ENCODE measurements around the gene CMAS.
"Not testable (repeated sequence)": the region's sequence is repeated elsewhere in the genome, so short reads cannot be mapped to it uniquely, and the experiment has no call there.

Gene CMAS

DNA sequence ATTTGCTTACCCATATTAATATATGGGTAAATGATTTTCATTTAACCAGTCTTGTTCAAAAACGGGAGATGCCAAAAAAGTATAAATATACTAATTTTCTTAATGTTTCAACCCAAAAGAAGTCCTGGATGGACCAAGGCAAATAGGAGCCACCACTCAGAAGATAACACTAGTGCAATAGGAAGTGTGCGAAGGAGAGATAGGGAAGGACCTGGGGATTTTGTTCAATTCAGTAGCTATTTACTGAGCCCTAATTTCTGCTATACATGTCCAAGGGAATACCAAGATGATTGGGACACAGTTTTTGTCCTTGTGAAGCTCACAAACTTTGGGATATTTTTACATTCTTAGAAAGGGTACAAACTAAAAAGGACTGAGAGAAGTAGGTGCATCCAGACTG, 1.5 kb downstream of the CMAS start:
- no peak for DNase-seq (ENCODE audit: low read depth)

DNA sequence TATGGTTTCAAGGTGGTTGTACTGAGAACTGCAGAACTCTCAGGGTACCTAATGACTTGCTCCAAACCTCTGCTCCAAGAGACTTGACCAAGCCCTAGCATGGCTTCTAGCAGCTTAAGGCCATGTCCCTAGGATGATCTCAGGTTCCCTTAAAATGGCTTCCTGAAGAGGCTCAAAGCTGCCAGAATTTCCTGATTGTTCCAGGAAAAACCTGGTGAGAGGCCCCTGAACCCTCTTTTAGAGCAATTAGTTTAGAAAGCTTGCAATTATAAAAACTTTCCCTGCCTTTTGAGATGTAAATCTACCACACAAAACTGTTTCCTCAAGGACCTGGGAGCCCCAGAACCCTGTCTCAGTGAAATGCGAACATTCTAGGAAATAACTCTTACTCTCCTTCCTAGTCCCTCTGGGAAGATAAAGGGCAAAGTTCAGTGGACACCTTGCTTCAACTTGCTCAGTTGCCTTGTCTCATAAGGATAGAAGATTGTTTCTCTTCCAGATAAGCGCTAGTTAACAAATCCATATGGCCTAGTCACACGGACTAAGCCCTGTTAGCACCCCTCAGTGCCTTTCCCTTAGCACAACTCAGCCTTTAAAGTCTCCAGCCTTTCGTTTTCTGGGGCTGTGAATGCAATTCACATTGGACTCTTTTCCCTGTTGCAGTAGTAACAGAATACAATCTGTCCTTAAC, 2.5 kb downstream of the CMAS start:
- no peak for DNase-seq (ENCODE audit: low read depth)

DNA sequence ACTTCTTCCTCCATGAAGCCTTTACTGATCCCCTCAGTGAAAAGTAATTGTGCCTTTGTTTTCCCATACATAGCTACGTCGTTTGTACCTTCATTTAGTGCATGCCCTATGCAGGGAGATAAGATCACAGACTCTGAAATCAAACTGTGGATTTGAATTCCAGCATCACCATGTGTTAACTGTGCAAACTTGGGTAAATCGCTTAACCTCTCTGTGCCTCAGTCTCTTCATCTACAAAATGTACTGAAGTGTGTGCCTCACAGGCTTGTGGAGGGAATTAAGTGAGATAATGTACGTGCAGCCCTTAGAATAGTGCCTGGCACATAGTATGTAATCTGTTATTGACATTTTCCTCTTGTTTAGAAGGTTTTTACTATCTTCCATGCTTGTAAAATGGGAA, 4.1 kb downstream of the CMAS start:
- no peak for DNase-seq (ENCODE audit: low read depth)

DNA sequence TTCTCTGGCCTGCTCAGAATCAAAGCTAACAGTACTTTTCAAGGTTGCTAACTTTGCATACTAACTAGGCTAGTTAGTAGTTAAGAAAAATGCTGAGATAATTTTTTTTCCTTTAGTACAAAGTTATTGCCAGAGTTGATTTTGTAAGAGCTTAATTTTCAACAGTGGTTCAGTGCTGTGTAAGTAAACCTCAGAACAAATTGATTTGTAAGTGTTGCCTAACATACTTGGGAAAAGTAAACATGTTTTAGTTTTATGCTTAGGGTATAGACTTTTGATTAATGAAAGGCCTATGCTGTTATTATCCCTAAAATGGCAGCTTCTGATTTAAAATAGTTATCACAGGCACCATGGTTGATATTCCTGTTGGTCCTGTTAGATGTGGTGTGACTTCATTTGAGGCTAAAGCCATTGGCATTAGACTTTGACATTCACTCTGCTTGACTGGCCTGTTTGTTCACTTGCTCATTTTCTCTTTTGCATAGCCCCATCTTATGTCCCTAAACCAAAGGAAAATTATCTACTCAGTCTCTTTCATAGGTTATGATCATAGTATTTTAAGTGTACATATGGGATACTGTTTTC, 5.2 kb downstream of the CMAS start:
- DNase-seq (ENCODE audit: low read depth): no peak

DNA sequence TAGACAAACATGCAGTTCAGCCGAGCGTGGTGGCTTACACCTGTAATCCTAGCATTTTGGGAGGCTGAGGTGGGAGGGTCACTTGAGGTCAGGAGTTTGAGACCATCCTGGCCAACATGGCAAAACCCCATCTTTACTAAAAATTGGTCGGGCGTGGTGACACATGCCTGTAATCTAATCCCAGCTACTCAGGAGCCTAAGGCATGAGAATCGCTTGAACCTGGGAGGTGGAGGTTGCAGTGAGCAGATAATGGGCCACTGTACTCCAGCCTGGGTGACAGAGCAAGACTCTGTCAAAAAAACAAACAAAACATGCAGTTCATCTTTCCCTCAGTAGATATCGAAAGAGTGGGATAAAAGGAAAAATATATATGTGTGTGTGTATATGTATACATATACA, 7.0 kb downstream of the CMAS start:
- not testable (repeated sequence) for DNase-seq (ENCODE audit: low read depth)

DNA sequence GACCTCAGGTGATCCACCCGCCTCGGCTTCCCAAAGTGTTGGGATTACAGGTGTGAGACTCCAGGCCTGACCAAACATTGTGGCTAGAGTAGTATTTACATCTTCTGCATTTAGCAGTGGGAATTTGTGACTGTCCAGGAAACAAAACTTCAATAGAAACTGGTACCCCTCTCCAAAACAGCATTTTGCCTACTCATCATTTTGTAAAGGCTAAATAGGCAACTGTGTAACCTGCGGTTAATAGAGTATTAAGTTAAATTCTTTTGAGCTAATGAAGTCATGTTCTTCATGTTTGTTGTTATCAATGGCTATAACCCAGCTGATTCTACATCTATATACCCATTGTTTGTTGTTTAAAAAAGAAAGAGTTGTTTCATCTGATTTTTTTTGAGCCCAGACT, 8.1 kb downstream of the CMAS start:
- no peak for DNase-seq (ENCODE audit: low read depth)

DNA sequence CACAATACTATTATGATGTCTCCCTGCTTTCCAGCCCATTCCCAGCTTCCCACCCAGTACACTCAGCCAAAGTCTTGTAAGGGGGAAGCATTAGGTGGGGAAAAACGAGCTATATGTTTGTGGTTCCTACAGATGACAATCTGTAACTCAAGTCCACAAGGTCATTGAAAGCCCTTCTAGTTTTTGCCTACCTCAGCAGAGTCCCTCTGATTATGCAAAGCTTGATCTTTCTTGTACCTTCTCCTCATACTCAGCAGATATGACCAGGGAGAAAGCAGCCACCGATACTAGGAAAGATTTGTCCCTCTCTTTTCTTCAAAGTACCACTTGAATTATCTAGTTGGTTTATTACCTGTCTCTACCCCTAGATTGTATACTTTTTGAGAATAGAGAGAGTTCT, 10.6 kb downstream of the CMAS start:
- DNase-seq (ENCODE audit: low read depth): no peak

DNA sequence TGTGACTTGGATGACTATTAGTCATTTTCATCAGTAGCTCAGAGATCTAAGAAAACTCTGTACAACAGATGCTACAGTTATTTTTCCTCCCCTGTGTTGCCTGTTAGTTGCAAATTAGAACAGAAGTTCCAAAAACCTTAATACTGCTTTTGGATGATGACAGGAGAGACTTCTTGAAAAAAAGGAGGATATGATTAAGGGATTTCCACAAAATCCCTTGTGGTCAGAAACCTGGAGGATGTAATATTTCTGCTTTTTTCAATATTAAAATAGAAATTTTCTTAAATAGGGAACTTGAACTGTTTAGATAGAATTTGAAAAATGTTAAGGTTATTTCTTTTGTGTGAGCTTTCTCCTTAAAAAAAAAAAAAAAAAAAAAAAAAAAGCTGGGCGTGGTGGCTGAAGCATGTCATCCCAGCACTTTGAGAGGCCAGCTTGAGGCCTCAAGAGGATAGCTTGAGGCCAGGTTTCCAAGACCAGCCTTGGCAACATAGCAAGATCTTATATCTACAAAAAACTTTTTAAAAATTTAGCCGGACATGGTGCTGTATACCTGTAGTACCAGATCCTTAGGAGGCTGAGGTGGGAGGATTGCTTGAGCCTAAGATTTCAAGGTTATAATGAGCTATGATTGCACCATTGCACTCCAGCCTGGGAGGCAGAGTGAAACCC, 14.1 kb downstream of the CMAS start:
- DNase-seq (ENCODE audit: low read depth): no peak

DNA sequence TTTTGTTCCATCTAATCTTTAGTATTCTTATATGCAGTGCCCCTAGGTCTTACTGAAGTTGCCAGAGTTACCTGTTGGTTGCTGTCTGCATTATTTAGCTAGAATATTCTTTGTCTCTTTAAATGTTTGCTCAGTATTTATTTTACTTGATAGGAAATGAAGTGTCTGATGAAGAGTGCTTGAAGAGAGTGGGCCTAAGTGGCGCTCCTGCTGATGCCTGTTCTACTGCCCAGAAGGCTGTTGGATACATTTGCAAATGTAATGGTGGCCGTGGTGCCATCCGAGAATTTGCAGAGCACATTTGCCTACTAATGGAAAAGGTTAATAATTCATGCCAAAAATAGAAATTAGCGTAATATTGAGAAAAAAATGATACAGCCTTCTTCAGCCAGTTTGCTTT, 18.9 kb downstream of the CMAS start:
- no peak for DNase-seq (ENCODE audit: low read depth)

DNA sequence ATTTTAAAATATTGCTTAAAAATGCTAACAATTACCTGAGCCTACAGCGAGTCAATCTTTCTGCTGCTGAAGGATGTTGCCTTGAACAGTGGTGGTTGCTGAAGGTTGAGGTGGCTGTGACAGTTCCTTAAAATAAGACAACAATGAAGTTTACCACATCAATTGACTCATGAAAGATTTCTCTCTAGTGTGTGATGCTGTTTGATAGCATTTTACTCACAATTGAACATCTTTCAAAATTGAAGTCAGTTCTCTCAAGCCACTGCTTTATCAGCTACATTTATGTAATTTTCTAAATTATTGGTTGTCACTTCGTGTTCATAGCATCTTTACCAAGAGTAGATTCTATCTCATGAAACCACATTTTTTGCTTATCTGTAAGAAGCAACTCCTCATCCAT, 20.3 kb downstream of the CMAS start:
- DNase-seq (ENCODE audit: low read depth): no peak

DNA sequence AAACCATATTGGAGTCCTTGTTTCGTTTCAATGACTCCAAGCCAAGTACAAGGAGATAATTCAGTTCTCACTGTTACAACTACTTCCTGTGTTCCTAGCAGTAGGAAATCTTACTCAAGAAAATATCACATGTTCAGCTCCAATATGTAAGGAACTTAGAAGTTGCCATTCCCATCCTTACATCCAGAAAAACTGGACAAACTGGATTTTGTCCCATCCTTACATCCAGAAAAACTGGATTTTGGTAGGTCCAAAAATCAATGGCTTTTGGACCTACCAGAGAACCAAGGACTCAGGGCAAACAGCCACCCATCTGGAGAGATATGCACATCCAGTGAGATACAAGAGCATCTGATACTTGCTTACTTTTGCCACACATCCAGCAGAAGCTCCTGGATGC, 23.8 kb downstream of the CMAS start:
- no peak for DNase-seq (ENCODE audit: low read depth)

DNA sequence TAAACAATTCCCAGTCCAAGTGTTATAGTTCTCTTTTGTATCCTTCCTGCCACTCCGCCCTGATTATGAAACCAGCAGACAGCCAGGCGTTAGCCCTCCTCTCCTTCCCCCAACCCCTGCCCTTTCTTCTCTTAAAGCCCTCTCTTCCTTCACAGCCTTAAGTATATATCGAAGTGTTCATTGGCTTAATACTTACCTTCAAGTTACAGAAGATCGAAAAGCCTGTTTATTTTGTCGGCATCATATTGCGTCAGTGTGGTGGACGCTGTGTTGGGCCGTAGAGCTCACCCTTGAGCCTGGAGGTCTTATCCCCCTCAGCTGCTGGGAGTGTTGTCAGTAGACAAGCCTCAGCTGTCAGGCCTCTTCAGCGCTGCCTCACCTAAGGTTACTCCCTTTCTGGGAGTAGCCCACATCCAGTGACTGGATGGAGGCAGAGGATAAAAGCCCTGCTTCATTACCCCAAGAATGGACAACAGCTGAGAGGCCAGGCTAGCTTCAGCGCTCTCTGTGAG, 36.2 kb downstream of the CMAS start:
- DNase-seq (ENCODE audit: low read depth): no peak

DNA sequence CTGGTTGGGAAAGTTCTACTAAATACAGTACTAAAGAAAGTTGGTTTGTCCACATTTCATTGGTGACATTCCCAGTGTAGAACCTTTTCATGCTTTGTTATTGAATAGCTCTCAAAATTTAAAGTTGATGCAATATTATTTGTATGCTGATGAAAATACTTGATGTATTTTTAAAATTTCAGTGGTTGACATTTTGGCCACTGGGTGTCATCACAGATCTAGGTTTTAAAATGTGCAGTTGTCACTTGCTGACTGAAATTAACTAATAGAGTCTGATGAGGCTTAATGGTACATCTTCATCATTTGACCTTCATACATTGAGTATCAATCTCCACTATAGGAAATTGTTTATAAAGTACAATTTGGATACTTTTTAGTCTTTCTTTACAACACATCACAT, 37.1 kb downstream of the CMAS start:
- no peak for DNase-seq (ENCODE audit: low read depth)

DNA sequence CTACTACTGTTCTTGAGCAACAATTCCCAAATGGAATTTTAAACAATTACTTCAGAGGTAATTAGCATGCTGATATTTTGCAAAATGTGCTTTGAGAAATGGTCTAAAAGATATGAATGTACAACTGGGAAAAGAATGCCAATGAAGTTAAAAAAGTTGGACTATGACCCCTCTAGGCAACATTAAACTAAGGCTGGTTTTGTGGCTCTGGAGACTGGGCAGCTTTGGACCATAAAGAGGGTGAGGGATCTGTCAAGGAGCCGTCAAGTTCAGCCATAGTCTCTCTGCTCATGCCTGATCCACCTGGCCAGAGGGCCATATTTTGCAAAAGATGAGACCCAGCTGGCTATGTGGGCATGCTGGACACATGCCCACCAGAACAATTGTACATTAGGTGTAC, 38.8 kb downstream of the CMAS start:
- DNase-seq (ENCODE audit: low read depth): no peak

DNA sequence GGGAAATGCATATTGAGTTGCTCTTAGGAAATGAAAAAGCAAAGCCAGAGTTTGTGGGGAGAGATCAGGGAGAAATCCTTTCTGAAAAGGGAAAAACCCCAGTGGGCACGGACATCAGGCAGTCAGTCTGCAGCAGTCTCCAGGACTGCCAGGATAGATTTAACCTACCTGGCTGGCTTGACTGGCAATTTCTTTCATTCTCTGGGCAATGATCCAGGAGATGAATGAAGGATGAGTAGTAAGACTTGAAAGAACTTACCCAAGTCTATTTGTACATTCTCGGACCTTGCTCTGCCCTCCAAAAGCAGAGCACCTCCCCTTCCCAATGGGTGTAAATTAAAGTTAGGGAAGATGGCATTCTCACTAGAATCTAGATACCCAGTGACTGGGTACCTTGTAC, 42.9 kb downstream of the CMAS start:
- DNase-seq (ENCODE audit: low read depth): no peak

DNA sequence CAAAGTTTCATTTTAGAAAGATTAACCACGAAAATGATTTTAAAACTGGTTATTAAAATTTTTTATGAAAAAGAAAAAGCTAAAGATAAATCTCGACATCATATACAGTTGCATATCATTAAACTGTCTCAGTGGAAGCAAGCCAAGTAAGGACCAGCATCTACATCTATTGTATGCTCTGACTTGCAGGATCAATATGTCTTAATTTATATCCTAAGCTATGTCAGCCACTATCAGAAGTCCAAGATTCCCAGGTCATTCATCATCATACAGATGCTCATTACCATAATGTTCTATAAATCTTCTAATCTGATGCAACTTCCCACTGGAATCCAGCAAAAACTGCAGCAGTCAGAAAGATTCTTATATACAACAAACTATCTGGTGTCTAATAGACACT, 43.5 kb downstream of the CMAS start:
- DNase-seq (ENCODE audit: low read depth): no peak

DNA sequence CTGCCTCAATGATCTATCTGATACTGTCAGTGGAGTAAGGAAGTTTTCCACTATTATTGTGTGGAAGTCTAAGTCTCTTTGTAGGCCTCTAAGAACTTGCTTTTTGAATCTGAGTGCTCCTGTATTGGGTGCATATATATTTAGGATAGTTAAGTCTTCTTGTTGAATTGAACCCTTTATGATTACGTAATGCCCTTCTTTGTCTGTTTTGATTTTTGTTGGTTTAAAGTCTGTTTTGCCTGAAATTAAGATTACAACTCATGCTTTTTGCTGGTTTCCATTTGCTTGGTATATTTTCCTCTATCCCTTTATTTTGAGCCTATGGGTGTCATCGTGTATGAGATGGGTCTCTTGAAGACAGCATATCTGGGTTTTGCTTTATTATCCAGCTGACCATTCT, 53.0 kb downstream of the CMAS start:
- DNase-seq (ENCODE audit: low read depth): not testable (repeated sequence)

DNA sequence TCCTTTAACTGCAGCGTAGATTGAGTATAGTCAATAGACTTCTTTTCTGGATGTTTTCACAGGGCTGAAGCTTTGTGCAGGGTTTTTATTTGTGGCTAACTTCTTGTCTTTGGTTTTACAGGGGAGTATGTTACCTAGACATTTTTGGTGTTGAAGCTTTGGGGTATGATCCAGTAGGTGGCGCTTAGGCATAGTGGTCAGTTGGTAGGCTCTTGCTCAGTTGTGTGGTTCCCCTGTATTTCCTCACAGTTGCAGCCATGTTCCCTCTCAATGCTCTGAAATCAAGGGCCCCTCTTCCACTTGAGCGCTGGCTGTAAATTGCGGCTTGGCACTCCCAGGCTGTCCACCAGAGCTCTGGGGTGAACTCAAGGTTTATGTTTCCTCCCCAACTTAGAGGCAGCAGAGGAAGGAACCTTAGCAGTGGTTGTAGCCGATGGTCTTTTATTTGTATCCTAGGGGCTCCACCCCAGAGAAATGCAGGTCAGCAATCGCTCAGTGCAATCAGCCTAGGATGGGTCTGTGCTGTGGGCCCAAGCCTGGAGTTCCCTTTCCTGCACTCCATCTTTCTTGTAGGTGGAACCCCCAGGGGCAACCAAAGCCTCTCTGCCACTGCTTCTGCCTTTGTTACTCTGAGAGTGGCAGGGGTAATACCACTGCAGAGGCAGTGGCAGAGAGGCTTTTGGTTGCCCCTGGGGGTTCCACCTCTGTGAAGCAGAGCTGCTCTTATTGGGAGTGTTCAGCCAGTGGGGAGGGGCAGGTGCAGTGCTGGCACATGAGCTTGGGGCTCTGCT, 55.1 kb downstream of the CMAS start:
- DNase-seq (ENCODE audit: low read depth): no peak

DNA sequence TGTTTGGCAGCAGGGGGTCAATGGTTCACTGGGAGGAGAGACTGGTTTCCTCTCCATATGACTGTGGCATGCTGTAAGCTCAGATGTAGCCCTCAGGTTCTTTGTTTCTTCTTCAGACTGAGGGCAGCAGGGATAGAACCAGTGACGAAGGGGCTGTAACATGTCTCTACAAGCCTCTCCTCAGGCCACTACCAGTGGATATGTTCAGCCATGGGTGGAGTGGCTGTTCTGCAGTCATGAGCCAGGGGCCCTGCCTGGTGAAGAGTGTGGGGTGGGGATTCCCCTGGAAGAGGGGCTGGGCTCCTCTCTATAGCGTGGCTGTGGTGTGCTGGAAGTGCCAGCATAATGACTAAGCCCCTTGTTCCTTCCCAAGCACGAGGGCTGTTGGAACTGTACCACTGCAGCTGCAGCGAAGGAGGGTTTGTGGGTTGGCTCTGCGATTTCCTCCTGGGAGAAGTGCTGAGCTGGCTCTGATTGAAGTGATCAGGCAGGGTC, 55.8 kb downstream of the CMAS start:
- no peak for DNase-seq (ENCODE audit: low read depth)

DNA sequence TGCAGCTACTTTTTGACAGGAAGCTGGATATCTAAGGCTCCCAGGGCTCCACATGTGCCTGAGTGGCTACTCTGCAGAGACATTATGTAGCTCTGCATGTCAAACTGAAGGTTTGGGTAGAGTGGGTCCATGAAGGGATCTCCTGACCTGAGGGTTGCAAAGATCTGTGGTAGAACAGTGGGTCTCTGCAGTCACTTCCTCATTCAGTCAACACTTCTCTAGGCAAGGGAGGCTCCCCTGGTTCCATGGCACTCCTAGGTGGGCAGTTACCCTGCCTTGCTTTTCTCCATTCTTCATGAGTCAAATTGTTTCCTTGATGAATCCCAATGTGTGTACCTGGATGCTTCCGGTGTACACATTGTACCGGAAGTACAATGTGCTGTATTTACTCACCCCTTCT, 57.4 kb downstream of the CMAS start:
- no peak for DNase-seq (ENCODE audit: low read depth)

DNA sequence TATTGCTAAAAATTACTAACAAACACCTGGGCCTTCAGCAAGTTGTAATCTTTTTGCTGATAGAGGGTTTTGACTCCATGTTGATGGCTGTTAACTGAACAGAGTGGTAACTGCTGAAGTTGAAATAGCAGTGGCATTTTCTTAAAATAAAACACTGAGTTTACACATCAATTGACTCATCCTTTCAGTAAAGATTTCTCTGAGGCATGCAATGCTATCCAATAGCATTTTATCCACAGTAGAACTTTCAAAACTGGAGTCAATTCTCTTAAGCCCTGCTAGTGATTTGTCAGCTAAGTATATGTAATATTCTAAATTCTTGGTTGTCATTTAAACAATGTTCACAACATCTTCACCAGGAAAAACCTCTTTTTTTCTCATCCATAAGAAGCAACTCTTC, 59.5 kb downstream of the CMAS start:
- no peak for DNase-seq (ENCODE audit: low read depth)

DNA sequence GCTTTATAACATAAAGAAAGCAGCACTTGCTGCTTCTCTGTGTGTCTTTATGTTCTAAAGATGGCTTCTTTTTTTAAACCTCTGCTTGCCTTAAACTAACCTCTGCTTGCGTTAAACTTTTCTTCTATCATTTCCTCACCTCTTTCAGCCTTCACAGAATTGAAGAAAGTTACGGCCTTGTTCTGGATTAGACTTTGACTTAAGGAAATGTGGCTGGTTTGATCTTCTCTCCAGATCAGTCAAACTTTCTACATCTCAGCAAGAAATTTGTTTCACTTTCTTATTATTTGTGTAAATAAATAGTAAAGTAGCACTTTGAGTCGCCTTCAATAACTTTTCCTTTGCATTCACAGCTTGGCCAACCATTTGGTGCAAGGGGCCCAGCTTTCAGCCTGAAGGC, 64.2 kb downstream of the CMAS start:
- no peak for DNase-seq (ENCODE audit: low read depth)
